GM23338 (cell line): ENCODE measurements around the gene MASP2. TPM values are rescaled to one million over a fixed set of nuclear protein-coding genes. Genes with fewer than 3 reads are reported as not detected.

Source experiments
- ATAC-seq: fragments of 200-7000 bp; cut with Tn5 transposase; 3 replicates; pipeline ENCODE4 v1.9.1; 2020
- DNase-seq: peaks from one replicate; pipeline ENCODE4 v3.0.0-alpha.2; 2015; ENCODE audit warnings: low spot score
- H2AFZ ChIP-seq: fragments of 200-600 bp; sonication (generic); 2 replicates; pipeline ENCODE4 v1.8.0; 2016; ENCODE audit warnings: antibody characterized with exemption, mild to moderate bottlenecking, moderate library complexity
- H3F3A ChIP-seq: fragments of 200-600 bp; sonication (generic); replicated peaks from 2 replicates; pipeline ENCODE4 v1.8.0; 2017; ENCODE audit warnings: antibody characterized with exemption, mixed run types, low read depth
- H3K27ac ChIP-seq: fragments of 200-600 bp; sonication (generic); 2 replicates; pipeline ENCODE4 v1.6.1; 2016; ENCODE audit warnings: low read depth
- H3K27me3 ChIP-seq: fragments of 200-600 bp; sonication (generic); 2 replicates; pipeline ENCODE4 v1.8.0; 2016; ENCODE audit warnings: mild to moderate bottlenecking, mixed run types, moderate library complexity; ENCODE audit not compliant: insufficient read depth
- H3K36me3 ChIP-seq: fragments of 200-600 bp; sonication (generic); 2 replicates; pipeline ENCODE4 v1.8.0; 2016; ENCODE audit warnings: mild to moderate bottlenecking; ENCODE audit not compliant: insufficient read depth
- H3K4me1 ChIP-seq: fragments of 200-600 bp; sonication (generic); 2 replicates; pipeline ENCODE4 v1.8.0; 2016; ENCODE audit warnings: mild to moderate bottlenecking, moderate library complexity; ENCODE audit not compliant: insufficient read depth
- H3K4me2 ChIP-seq: fragments of 200-600 bp; sonication (generic); 2 replicates; pipeline ENCODE4 v1.7.1; 2017; ENCODE audit warnings: mixed run types
- H3K4me3 ChIP-seq: fragments of 200-600 bp; sonication (generic); 2 replicates; pipeline ENCODE4 v1.6.1; 2016; ENCODE audit warnings: mixed run types
- H3K79me2 ChIP-seq: fragments of 200-600 bp; sonication (generic); replicated peaks from 2 replicates; pipeline ENCODE4 v1.8.0; 2017; ENCODE audit warnings: mild to moderate bottlenecking; ENCODE audit not compliant: insufficient read depth
- H3K9me2 ChIP-seq: fragments of 200-600 bp; sonication (generic); 2 replicates; pipeline ENCODE4 v1.8.0; 2017; ENCODE audit not compliant: insufficient read depth
- H4K20me1 ChIP-seq: fragments of 200-600 bp; sonication (generic); replicated peaks from 2 replicates; pipeline ENCODE4 v1.8.0; 2017; ENCODE audit warnings: mild to moderate bottlenecking; ENCODE audit not compliant: insufficient read depth
- H3K27ac Mint-ChIP-seq: 2 replicates; pipeline ENCODE4 v1.8.0; 2020; ENCODE audit warnings: inconsistent platforms, mild to moderate bottlenecking, moderate library complexity, mixed read lengths
- H3K27me3 Mint-ChIP-seq: 3 replicates; pipeline ENCODE4 v1.8.0; 2022; ENCODE audit warnings: low read depth, mild to moderate bottlenecking, moderate library complexity, mixed read lengths, inconsistent platforms; ENCODE audit not compliant: insufficient read depth, poor library complexity
- H3K36me3 Mint-ChIP-seq: 3 replicates; pipeline ENCODE4 v1.8.0; 2021; ENCODE audit warnings: low read depth, mild to moderate bottlenecking, inconsistent platforms, moderate library complexity, mixed read lengths
- H3K4me1 Mint-ChIP-seq: 3 replicates; pipeline ENCODE4 v1.8.0; 2020; ENCODE audit warnings: mild to moderate bottlenecking, inconsistent platforms, mixed read lengths
- H3K4me3 Mint-ChIP-seq: 3 replicates; pipeline ENCODE4 v1.8.0; 2021; ENCODE audit warnings: moderate library complexity, mild to moderate bottlenecking, inconsistent platforms, mixed read lengths
- H3K9me3 Mint-ChIP-seq: 3 replicates; pipeline ENCODE4 v1.8.0; 2020; ENCODE audit warnings: moderate library complexity, mild to moderate bottlenecking, inconsistent platforms, mixed read lengths
- CREB1 ChIP-seq: fragments of 250-450 bp; sonication (Bioruptor Pico); IDR thresholded peaks from 2 replicates; pipeline ENCODE4 v1.5.0; 2020; ENCODE audit warnings: low read depth, mild to moderate bottlenecking, moderate library complexity
- EZH2 ChIP-seq: fragments of 200-600 bp; sonication (generic); IDR thresholded peaks from one replicate; pipeline ENCODE4 v1.8.0; 2017; ENCODE audit warnings: antibody characterized with exemption, mild to moderate bottlenecking, low read depth; ENCODE audit not compliant: unreplicated experiment
- EZH2phosphoT487 ChIP-seq: fragments of 200-600 bp; sonication (generic); IDR thresholded peaks from one replicate; pipeline ENCODE4 v1.8.1; 2018; ENCODE audit warnings: antibody characterized with exemption; ENCODE audit not compliant: unreplicated experiment
- JUNB ChIP-seq: IDR thresholded peaks from one replicate; pipeline ENCODE4 v1.6.1; 2016; ENCODE audit warnings: antibody characterized with exemption; ENCODE audit not compliant: unreplicated experiment
- NANOG ChIP-seq: IDR thresholded peaks from 2 replicates; pipeline ENCODE4 v1.6.1; 2016; ENCODE audit warnings: antibody characterized with exemption, borderline replicate concordance
- POLR2AphosphoS5 ChIP-seq: IDR thresholded peaks from 2 replicates; pipeline ENCODE4 v1.6.1; 2016; ENCODE audit warnings: antibody characterized with exemption, low read depth
- REST ChIP-seq: IDR thresholded peaks from one replicate; pipeline ENCODE4 v1.6.1; 2018; ENCODE audit warnings: antibody characterized with exemption; ENCODE audit not compliant: unreplicated experiment
- STAT1 ChIP-seq: IDR thresholded peaks from one replicate; pipeline ENCODE4 v1.6.1; 2016; ENCODE audit warnings: antibody characterized with exemption; ENCODE audit not compliant: unreplicated experiment
- ZNF114 ChIP-seq: fragments of 250-450 bp; sonication (Bioruptor Pico); IDR thresholded peaks from 2 replicates; pipeline ENCODE4 v1.5.0; 2020; ENCODE audit warnings: mild to moderate bottlenecking, moderate library complexity
- ZNF331 ChIP-seq: fragments of 250-450 bp; sonication (Bioruptor Pico); IDR thresholded peaks from 2 replicates; pipeline ENCODE4 v1.5.0; 2020; ENCODE audit warnings: low read depth, mild to moderate bottlenecking, moderate library complexity
- polyA plus RNA-seq: library from polyadenylated mRNA; unstranded; fragments of >200 nt; fragmentation: Nextera tagmentation; extraction: Ambion mirVana; gene quantifications from 2 replicates; pipeline ENCODE4 v1.2.1, GENCODE V29; 2016
- total RNA-seq: library from RNA; depleted of rRNA; stranded (reverse); fragments of >200 nt; shearing (Covaris generic); gene quantifications from 2 replicates; pipeline ENCODE4 v1.2.3, GENCODE V29; 2014
- TF ChIP-seq, protein P1 (sequence below), 2 experiments: fragments of 200-600 bp in 1 of 2; sonication (generic) in 1 of 2; conservative IDR thresholded peaks; 2 replicates each; pipeline versions ENCODE4 v1.5.1 to v1.6.1; 2016 to 2017; ENCODE audit warnings: antibody characterized with exemption in 2 of 2, low read depth in 2 of 2, mild to moderate bottlenecking in 2 of 2, moderate library complexity in 1 of 2
- TF ChIP-seq, protein P2 (sequence below): IDR thresholded peaks from 2 replicates; pipeline ENCODE4 v1.6.1; 2016; ENCODE audit warnings: antibody characterized with exemption

Gene MASP2
- total and polyA plus RNA-seq, 2 experiments from 2014 or later = 0.71 to 1.5 TPM

GRCh38 chr1:10986525-10986890, 60.5 kb downstream of the MASP2 start:
- 0 out of 2 replicates have a peak, but pooled peaks cover 2% of the 10 kb centered on the region for H3F3A ChIP-seq
- H3K4me1 ChIP-seq = peaks cover 7% of the 10 kb centered on the region
- DNase-seq = no peak
- no peaks in the 10 kb centered on the region for H4K20me1 ChIP-seq
- Mint-ChIP-seq H3K27me3 (peaks cover 8% of the 10 kb centered on the region), H3K36me3 (no peaks in the 10 kb centered on the region), H3K4me3 (no peak overlapping the region), H3K9me3 (no peaks in the 10 kb centered on the region; the same call in 2 of the 3 replicates), H3K27ac (no peak overlapping the region), H3K4me1 (peaks cover 17% of the 10 kb centered on the region)
- H3K4me3 ChIP-seq = no peak overlapping the region
- H3K9me2 ChIP-seq = no peaks in the 10 kb centered on the region
- no peak for TF ChIP-seq CREB1 (CRISPR knock-in tag)
- no peak for TF ChIP-seq REST
- no peak for TF ChIP-seq JUNB
- TF ChIP-seq EZH2 = no peak
- no peaks in the 10 kb centered on the region for H3K36me3 ChIP-seq
- H3K79me2 ChIP-seq = no peaks in the 10 kb centered on the region
- no peak overlapping the region for H3K4me2 ChIP-seq
- no peak overlapping the region for H2AFZ ChIP-seq
- H3K27me3 ChIP-seq = no peaks in the 10 kb centered on the region
- no peak overlapping the region for H3K27ac ChIP-seq
- no peak for ATAC-seq

DNA sequence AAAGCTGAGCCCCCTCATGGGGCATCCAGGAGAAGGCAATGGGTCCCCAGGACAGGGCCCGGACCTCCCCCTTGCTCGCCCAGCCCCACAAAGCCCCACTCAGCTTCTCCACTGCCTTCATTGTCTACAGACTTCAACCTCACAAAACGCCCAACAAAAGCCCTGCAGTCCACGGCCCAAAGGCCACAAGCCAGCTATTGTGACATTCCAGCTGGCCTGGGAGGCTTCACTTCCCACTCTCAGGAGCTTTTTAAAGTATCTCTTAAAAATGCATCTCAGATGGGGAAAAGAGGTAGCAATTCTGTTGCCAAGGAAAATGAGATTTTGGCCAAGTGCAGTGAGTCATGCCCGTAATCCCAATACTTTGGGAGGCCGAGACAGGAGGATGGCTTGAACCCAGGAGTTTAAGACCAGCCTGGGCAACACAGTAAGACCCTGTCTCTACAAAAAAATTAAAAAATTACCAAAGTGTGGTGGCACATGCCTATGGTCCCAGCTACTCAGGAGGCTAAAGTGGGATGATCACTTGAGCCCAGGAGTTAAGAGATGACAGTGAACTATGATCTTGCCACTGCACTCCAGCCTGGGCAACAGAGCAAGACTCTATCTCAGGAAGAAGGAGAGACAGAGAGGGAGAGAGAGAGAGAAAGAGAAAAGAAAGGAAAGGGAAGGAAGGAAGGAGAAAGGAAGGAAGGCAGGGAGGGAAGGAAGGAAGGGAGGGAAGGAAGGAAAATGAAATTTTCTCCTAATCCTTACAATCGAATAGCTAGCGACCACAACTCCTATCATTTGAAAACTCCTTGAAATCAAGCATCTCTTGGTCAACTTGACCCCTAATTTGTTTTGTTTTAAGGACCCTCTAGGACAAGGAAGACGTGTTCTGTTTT, 66.0 kb downstream of the MASP2 start:
- peak overlapping the region; percentile 68 for H3K4me2 ChIP-seq
- Mint-ChIP-seq H3K4me3 (peak overlapping the region; percentile 63), H3K36me3 (no peaks in the 10 kb centered on the region), H3K27me3 (peaks cover 16% of the 10 kb centered on the region), H3K27ac (peak overlapping the region; percentile 83), H3K9me3 (no peaks in the 10 kb centered on the region), H3K4me1 (peaks cover 38% of the 10 kb centered on the region)
- no peaks in the 10 kb centered on the region for H3K79me2 ChIP-seq
- no peaks in the 10 kb centered on the region for H3K36me3 ChIP-seq
- no peaks in the 10 kb centered on the region for H4K20me1 ChIP-seq
- ATAC-seq (peak; percentile 34), DNase-seq (no peak)
- H3K27ac ChIP-seq = peak overlapping the region; percentile 84
- H3F3A ChIP-seq = peaks cover 13% of the 10 kb centered on the region
- H3K4me3 ChIP-seq = peak overlapping the region; percentile 39
- peaks cover 27% of the 10 kb centered on the region for H3K4me1 ChIP-seq
- H3K27me3 ChIP-seq = no peaks in the 10 kb centered on the region
- H2AFZ ChIP-seq = no peak overlapping the region
- H3K9me2 ChIP-seq = no peaks in the 10 kb centered on the region
- TF ChIP-seq, protein P1, sequence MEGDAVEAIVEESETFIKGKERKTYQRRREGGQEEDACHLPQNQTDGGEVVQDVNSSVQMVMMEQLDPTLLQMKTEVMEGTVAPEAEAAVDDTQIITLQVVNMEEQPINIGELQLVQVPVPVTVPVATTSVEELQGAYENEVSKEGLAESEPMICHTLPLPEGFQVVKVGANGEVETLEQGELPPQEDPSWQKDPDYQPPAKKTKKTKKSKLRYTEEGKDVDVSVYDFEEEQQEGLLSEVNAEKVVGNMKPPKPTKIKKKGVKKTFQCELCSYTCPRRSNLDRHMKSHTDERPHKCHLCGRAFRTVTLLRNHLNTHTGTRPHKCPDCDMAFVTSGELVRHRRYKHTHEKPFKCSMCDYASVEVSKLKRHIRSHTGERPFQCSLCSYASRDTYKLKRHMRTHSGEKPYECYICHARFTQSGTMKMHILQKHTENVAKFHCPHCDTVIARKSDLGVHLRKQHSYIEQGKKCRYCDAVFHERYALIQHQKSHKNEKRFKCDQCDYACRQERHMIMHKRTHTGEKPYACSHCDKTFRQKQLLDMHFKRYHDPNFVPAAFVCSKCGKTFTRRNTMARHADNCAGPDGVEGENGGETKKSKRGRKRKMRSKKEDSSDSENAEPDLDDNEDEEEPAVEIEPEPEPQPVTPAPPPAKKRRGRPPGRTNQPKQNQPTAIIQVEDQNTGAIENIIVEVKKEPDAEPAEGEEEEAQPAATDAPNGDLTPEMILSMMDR (conservative IDR thresholded peaks at IDR 0.05; ENCODE audit: low read depth in 2 of 2) = no peak
- TF ChIP-seq JUNB = no peak
- TF ChIP-seq STAT1 = no peak
- TF ChIP-seq CREB1 (CRISPR knock-in tag) = no peak
- no peak for TF ChIP-seq EZH2phosphoT487
- TF ChIP-seq ZNF114 = no peak
- TF ChIP-seq POLR2AphosphoS5 = no peak
- TF ChIP-seq NANOG = no peak
- no peak for TF ChIP-seq EZH2
- TF ChIP-seq ZNF331 (CRISPR knock-in tag) = no peak
- TF ChIP-seq, protein P2, sequence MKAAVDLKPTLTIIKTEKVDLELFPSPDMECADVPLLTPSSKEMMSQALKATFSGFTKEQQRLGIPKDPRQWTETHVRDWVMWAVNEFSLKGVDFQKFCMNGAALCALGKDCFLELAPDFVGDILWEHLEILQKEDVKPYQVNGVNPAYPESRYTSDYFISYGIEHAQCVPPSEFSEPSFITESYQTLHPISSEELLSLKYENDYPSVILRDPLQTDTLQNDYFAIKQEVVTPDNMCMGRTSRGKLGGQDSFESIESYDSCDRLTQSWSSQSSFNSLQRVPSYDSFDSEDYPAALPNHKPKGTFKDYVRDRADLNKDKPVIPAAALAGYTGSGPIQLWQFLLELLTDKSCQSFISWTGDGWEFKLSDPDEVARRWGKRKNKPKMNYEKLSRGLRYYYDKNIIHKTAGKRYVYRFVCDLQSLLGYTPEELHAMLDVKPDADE = no peak
